Left hindlimb (tissue), 1 donor: Measurements from ENCODE around the gene CASTOR1.

ENCODE experiments used
- DNase-seq: peaks from one replicate; pipeline ENCODE4 v3.0.0-alpha.2; 2018

Gene CASTOR1

DNA sequence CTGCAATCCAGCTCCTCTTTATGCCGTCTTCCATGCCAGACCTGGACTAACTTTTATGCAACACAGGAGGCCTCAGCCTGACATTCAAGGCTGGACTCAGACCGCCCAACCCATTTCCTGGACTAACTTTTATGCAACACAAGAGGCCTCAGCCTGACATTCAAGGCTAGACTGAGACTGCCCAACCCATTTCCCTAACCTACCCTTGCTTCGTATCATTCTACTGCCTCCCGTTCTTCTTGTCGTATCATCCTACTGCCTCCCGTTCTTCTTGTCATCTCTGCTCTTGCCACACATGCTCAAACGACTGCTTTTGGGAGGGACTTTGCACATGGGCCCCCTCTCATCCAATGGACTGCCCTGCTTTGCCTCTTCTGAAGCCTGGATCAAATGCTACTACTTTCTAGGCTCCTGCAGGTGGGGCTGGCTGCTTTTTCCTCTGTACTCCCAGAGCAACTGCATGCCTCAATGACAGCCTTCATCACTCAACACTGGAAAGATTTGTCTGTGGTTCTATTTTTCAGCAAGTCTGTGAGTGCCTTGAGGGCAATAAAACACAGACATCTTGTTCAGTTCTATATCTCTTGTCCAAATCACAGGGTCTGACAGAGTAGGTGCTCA is 29.6 kb upstream of the CASTOR1 start:
- no peak for DNase-seq

- DNase-seq = no peak
Observed at GRCh38 chr22:30317778-30318177, 28.5 kb upstream of the CASTOR1 start.

- no peak for DNase-seq
Observed at GRCh38 chr22:30315962-30316576, 26.8 kb upstream of the CASTOR1 start.

GRCh38 chr22:30314915-30315314 is 25.6 kb upstream of the CASTOR1 start:
- no peak for DNase-seq

- no peak for DNase-seq
Observed at GRCh38 chr22:30313527-30314363, 24.4 kb upstream of the CASTOR1 start.

DNA sequence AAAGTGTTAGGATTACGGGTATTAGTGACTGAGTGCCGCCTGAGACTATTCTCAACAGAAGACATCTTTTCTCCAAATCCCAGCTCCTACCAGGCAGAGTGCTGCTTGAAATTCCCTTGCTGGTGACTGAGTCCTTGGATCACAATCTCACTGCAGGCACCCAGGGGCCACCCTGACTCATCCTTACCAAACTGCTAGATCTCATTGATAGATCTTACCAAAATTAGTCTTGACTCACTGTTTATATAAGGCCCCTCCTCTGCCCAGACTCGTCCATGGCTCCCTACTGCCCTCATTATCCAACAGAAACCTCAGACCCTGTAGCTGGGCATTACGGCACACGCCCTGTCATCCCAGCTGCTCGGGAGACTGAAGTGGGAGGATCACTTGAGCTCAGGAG is 22.7 kb upstream of the CASTOR1 start:
- DNase-seq = no peak

DNA sequence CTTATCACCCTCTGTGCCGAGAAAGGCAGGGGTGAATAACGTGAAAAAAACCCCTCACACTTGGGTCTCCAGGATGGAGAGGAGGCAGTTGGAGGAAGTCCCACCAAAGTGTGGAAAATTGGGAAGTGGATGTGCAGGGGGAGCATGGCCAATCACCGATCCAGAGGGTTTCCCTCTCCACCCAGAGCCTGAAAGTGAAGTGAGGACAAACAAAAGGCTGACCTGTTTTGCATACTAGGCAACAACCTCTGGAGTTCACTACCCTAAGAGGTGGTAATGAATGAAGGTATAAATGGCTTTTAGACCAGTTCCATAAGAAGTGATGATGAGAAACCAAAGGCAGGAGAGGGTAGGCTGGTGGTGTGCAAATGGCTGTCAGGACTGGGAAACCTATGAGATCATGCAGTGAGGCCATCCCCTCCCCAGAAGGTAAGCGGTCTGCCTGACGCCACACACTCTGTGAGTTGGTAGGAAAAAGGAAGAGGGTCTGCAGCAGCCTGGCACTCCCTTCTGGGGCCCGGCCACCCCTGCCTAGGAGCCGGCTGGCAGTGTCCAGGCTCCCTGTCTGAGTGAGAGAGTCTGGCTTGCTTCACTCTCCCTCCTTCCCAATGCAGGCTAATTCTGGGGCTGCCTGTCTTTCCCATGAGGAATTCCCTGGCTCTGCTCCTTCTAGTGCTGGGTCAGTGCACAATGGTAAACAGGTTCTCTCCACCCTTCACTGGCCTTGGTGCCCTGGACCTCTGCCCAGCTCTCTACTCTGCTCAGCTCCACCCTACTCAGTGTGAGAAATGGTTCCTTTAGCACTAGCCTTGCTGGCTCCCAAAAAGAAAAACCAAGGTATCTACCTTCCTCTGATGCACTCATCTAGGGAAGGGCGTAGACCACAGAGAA is 21.8 kb upstream of the CASTOR1 start:
- no peak for DNase-seq

DNA sequence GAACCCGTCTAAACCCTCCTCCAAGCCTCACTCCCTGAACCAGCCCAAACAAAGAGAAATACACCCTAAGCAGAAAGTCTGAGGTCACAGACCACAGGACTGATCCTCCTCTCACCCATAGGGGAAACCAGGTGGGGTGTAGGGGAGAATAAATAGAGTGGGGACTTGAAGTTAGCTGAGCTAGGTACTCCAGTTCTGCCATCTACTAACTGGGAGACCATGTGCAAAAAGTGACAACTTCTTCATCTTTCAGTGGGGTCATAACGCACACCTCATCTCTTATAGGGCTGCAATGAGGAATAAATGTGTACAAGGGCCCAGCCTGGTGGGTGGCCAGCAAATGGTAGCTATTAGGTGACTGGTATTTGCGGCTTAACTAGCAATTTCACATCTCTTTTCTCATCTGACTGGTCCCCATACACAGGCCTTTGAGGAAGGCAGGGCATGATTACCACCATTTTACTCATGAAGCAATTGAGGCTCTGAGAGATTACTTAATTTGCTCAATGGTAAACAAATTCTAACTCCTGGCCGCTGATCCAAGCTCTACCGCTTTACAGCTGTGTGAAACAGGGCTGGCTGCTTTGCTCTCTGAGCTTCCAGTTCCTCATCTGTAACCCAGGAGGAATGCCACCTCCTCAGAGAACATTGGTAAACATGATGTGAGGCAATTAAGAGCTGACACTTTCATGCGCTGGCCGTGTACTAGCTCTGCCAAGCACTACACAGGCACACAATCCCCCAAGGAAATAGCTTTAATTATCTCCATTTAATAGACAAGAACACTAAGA is 20.8 kb upstream of the CASTOR1 start:
- DNase-seq = no peak

- no peak for DNase-seq
Observed at GRCh38 chr22:30308518-30309230, 19.4 kb upstream of the CASTOR1 start.

- no peak for DNase-seq
Observed at GRCh38 chr22:30308093-30308492, 18.8 kb upstream of the CASTOR1 start.

- DNase-seq = no peak
Observed at GRCh38 chr22:30307041-30307574, 17.8 kb upstream of the CASTOR1 start.

- no peak for DNase-seq
Observed at GRCh38 chr22:30306627-30307011, 17.3 kb upstream of the CASTOR1 start.

DNA sequence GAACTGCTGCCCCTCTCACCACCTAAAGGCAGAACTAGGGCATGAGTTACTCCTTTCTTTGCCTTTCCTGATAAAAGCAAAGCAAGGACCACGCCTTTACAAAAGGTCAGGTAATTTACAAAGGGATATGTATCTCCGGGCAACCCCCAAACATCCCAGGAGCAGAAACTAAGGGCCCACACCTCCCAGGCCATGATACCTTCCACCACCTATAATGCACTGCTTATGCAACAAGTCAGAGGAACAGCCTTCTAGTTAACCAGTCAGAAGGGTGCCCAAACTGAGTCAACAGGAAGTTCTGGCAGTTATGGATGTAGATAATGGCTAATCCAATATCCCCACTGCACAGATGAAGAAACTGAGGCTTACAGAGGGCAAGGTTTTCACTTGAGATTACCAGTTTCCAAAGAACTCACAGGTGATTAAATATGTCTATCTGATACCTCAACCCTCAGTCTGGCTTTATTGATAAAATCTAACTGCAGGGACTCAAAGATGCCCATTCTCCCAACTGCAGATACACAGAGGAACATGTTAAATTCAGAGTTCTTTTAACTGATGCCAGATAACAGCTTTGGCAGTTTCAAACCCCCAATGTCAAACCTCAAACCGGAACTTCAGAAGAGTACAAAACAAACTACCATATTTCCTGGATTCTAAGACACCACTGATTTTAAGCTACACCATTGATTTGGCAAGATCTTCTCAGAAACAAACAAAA is 16.8 kb upstream of the CASTOR1 start:
- DNase-seq = no peak

DNA sequence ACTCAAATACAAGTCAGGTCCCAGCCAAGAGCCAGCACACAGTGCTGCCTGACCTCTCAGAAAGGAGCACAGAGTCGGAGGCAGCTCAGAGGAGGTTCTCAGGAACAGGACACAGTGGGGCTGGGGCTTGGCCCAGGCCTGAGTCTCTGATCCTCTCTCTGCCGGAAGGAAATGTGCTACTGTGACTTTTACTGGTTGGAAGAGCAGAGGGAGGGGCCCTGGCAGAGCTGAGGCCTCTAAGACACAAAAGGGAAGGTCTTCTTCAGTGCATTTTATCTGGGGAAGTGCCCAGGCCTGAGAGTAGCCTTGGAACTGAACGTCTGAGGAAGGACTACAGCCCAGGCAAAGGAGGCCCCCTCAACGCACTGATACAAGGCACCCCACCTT is 16.2 kb upstream of the CASTOR1 start:
- peak; percentile 55 for DNase-seq

- no peak for DNase-seq
Observed at GRCh38 chr22:30304495-30305244, 15.4 kb upstream of the CASTOR1 start.

GRCh38 chr22:30302810-30303138 is 13.5 kb upstream of the CASTOR1 start:
- DNase-seq = no peak

GRCh38 chr22:30301995-30302809 is 12.9 kb upstream of the CASTOR1 start:
- no peak for DNase-seq

DNA sequence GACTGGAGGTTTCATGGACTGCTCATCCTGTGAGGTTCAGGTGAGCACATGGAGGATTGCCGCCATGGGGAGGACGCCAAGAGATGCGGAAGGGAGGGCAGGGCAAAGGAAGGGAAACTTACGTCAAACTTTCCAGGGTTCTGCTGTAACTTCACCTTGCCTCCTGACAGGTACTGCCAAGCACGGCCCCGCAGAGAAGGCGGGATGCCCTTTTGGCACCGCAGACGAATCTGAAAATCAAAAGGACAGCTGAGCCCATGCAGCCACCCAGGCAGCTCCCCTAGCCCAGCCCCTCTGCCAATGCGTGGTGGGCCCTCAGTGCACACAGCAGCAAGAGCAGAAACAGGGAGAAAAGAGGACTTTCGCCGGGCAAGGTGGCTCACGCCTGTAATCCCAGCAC is 10.0 kb upstream of the CASTOR1 start:
- no peak for DNase-seq
